Activated naive CD4-positive, alpha-beta T cell (primary cell): ENCODE results near the gene CST3.
"Not testable (repeated sequence)": the region's sequence is repeated elsewhere in the genome, so short reads cannot be mapped to it uniquely, and the experiment has no call there.

ENCODE experiments used
- DNase-seq, 4 experiments: peaks; one replicate each; lab custom pipeline; 2025; lab: John Stamatoyannopoulos, UW

The CST3 gene

GRCh38 chr20:23662276-23662870 is 24.6 kb upstream of the CST3 start:
- DNase-seq = no peak

DNA sequence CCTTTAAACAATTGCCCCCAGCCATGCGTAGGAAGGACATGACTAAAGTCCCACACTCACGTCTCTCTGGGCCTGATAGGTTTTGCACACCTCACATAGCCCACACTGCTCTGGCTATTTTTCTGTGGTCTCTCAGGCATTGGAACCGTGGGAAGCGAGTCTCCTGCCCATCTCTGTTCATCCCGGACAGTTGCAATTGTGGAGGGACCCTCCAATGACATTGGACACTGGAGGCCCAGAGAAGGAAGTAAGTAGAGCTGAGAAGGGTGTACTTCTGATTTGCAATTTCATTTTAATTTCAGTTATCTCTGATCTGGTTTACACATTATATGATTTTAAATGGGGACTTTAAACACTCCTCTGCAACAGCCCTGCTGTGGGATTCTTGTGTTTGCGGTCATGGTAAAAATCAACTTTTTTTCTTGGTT is 23.3 kb upstream of the CST3 start:
- no peak for DNase-seq

DNA sequence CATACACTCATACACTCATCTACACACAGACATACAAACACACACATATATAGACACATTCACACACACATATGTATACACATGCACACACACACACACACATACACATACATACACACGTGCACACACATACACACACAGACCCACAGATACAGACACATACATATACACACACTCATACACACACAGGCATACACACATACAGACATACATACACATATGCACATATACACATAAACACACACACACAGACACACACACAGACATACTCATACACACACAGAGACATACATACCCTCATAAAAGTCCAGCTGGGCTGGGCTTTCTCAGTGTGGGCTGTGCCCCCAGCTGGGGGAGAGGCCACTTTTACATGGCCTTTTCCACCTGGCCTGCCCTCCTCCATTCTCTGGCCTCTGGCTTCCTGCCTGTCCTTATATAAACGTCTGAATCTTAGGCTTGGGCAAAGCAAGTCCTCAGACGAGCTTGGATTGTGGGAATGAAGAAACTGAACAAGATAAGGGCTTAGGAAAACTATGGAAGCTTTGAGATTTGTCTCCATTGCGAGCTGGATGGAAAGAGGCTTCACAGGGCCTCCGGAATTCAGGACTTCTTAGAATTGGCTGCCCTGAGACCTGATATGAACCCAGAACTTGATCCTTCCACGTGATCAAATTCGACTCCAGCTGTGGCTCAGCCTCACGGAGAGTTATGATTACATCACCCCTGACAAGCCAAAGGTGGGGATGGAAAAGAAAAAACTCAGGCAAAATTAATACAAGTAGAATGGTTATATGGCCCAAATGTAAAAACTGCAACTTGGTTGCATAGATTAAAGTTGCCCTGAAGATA is 22.5 kb upstream of the CST3 start:
- no peak for DNase-seq

DNA sequence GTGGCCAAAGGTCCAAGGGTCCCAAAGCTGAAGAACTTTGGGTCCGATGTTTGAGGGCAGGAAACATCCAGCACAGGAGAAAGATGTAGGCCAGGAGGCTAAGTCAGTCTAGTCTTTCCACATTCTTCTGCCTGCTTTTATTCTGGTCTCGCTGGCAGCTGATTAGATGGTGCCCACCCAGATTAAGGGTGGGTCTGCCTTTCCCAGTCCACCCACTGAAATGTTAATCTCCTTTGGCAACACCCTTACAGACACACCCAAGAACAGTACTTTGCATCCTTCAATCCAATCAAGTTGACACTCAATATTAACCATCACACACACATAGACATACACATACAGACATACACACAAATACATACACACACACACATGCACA is 21.8 kb upstream of the CST3 start:
- not testable (repeated sequence) for DNase-seq

DNA sequence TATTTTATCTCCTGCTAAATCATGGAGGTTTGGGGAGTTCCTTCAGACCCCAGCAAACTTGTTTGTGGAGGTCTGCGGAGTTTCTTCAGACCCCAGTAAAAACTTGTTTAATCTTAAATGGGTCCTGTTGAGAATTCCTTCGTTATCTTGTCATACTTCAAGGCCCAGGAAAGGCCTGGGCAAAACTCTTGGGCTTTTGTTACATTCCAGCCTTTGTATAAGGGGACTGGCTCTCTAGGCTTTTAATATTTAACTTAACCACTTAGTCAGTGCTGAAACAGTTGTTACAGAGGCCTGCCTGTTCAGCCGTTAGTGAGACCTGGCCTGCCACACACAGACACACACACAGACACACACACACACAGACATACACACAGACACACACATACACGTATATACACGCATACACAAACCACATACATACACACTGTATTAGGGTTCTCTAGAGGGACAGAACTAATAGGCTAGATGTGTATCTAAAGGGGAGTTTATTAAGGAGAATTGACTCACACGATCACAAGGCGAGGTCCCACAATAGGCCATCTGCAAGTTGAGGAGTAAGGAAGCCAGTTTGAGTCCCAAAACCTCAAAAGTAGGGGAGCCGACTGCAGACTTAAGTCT is 21.3 kb upstream of the CST3 start:
- no peak for DNase-seq

DNA sequence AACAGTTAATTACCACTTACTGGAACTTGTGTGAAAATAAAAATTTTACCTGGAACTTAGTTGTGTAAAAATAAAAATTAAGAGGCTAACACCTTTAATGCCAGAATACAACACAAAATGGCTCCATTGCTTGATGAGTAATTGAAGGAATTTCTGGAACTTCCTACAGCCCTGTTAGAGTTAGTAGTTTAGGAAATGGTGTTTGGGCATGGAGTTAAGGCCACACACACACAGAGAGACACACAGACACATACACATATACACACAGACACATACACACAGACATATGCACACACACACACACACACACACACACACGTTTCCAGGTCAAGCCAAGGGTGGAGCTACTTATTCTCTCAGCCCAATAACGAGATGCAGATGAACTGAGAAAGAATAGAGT is 20.6 kb upstream of the CST3 start:
- no peak for DNase-seq

DNA sequence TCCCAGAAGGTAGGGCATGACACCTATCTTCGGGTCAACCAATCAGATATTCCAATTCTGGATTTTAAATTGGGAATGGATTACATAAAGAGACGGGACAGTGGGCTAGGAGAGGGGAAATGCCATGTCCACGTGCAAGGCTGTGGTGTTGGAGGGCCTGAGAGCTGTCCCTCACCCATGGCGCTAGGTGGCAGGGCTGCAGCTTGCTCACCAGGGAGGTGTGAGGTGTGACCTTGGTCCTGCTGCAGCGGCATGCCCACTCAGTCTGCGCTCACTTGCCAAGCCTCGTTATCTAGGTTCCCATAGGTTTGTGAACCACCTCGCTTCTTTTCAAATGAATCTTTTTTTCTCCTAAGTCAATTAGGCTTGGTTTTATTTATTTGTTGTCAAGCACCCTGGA is 19.4 kb upstream of the CST3 start:
- DNase-seq = no peak

DNA sequence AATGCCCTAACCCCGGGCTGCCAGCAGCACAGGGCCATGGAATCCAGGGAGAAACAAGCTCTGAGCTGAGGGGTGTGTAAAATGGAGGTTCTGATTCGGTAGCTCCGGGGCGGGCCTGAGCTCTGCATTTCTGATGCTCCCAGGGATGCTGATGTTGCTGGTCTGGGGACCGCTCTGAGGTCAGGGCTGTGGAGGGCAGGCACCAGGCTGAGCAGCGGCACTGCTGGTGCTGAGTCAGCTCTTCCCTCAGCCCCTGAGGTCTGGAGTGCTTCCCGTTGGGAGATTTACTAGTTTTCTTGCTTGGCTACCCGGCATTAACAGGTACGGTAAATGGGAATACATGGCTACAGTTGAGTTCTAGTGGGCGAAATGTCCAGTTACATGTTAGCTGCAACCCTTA is 18.6 kb upstream of the CST3 start:
- no peak for DNase-seq

DNA sequence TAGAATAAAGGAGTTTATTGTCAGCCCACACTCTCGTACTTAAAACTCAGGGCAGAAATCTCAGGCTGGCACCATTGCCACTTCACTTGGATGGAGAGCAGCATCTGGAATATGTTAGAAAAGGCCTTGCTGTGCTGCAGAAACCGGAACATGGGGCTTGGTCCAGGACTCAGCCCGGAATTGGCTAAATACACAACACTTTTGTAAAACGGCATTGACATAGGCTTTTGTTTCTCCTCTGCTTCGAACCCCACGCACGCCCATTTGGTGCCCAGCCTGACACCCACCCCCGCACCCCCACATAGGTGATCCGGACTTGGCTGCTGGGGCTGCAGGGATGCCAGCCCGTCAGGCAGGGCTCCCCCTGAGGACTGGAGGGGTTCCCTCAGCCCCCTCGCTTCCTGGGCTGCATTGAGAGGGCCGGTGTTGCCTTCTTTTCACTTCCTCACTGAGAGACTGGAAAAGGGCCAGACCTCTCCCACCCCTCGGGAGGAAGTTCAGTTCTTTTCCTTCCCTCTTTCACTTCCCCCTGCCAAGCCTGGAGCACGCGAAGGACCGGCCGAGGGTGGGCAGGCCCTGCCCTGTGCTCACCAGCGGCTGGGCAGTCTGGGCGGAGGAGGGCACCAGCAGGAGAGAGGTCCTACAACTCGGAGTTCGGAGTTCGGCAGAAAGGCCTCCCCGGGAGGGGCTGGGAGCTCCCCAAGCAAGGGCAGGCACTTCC is 17.9 kb upstream of the CST3 start:
- DNase-seq = no peak

- DNase-seq = no peak
These were observed 17.0 kb upstream of the CST3 start for GRCh38 chr20:23654717-23655116.

GRCh38 chr20:23654000-23654399 is 16.2 kb upstream of the CST3 start:
- no peak for DNase-seq

DNA sequence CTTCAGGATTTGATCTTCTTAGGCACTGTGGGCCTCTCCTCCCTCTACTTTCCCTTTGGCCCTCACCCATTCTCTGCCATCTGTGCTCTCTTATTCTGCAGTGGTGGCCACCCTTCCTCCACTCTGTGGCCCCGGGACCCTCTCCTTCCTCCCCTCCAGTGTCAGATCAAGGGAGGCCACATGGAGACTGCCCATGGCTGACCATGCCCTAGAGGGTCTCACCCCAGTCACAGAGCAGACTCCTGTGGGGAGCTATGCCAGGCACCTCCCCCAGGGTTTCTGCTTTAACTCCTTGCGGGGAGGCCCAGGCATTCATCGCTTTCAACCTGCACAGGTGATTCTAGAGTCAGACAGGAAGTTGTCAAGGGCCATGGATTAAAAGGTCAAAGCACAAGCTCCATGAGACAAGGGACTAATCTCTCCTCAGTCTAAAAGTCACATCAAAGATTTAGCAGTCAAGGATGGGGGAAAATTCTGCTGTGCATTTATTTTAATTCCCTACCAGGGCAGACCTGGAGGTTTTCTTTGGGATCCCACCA is 15.7 kb upstream of the CST3 start:
- DNase-seq = no peak

GRCh38 chr20:23652926-23653325 is 15.2 kb upstream of the CST3 start:
- no peak for DNase-seq

DNA sequence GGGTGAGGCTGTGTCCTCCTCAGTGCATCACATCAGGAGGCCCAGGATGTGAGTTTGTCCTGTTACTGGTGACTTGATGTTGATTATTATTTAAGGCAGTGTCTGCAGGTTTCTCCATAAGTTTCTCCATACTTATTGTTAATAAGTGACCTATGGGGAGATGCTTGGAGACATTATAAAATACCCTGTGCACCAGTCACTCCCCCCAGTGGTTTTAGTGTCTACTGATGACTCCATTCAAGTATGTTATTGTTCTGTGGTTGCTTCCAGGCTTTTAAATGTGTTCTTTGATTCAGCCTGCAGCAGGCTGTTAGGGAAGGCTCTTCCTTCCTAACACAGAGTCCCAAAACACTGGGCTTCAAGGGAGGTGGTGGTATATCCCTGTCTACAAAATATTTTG is 14.6 kb upstream of the CST3 start:
- no peak for DNase-seq

- DNase-seq = no peak
These were observed 13.4 kb upstream of the CST3 start for GRCh38 chr20:23651117-23651516.

- no peak for DNase-seq
These were observed 12.2 kb upstream of the CST3 start for GRCh38 chr20:23649830-23650417.

- no peak for DNase-seq
These were observed 11.5 kb upstream of the CST3 start for GRCh38 chr20:23649242-23649641.

- DNase-seq = no peak
These were observed 9.6 kb upstream of the CST3 start for GRCh38 chr20:23647346-23647745.

DNA sequence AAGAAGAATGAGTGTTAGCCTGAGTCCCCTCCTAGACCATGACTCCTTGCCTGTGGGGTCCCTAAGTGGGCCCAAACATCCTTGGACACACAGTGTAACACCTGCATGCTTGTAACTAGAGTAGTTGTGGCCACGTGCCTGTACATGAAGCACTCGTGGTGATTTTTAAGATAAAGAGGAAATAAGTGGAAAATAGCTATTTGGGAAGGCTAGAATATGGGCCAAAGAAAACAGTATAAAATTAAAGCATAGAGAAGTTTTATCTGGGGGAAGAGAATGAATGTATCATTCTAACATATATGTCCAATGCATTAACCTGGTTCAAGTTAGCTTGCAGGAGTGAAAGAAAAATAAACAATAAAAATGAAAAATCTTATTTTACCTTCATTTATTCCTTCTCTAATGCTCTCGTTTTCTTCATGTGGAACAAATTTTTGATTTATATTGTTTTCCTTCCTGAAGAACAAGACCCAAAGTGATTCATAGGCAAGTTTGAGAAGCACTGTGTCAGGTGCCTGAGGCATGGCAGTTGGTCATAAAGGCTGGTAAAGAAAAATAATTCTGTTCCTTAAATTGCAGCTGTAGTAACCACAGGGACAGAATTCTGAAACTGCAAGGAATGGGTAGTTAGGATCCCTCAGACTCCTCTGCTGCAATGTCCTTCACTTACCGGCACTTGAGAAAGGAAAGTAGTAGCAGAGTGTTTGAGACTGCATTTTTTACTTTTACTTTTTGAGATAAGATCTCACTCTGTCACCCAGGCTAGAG is 8.5 kb upstream of the CST3 start:
- no peak for DNase-seq

GRCh38 chr20:23645575-23645974 is 7.8 kb upstream of the CST3 start:
- DNase-seq = no peak

GRCh38 chr20:23644164-23644563 is 6.4 kb upstream of the CST3 start:
- DNase-seq = no peak
